Mesothelial cell of epicardium (in vitro differentiated cells): ENCODE measurements around the gene FHIT. TPM values are rescaled to one million over a fixed set of nuclear protein-coding genes. Genes with fewer than 3 reads are reported as not detected.

Experiments used
- DNase-seq, 2 experiments: peaks; one replicate each; pipeline ENCODE4 v3.0.0; 2021; ENCODE audit warnings: low spot score in 2 of 2; ENCODE audit not compliant: unreplicated experiment in 2 of 2
- H3K27ac Mint-ChIP-seq: 2 replicates; pipeline ENCODE4 v1.8.0; 2021; ENCODE audit warnings: mixed read lengths
- H3K27me3 Mint-ChIP-seq: 2 replicates; pipeline ENCODE4 v1.8.0; 2021; ENCODE audit warnings: low read depth, mixed read lengths
- H3K36me3 Mint-ChIP-seq: 2 replicates; pipeline ENCODE4 v1.8.0; 2021; ENCODE audit warnings: mixed read lengths
- H3K4me1 Mint-ChIP-seq: 2 replicates; pipeline ENCODE4 v1.8.0; 2021; ENCODE audit warnings: mixed read lengths
- H3K4me3 Mint-ChIP-seq: 2 replicates; pipeline ENCODE4 v1.8.0; 2021; ENCODE audit warnings: mild to moderate bottlenecking, moderate library complexity, mixed read lengths
- H3K9me3 Mint-ChIP-seq: 2 replicates; pipeline ENCODE4 v1.8.0; 2021; ENCODE audit warnings: mixed read lengths
- CTCF ChIP-seq: fragments of 200-600 bp; sonication (generic); IDR thresholded peaks from one replicate; pipeline ENCODE4 v1.5.0; 2021; ENCODE audit warnings: antibody characterized with exemption; ENCODE audit not compliant: unreplicated experiment
- total RNA-seq: library from RNA; stranded (reverse); gene quantifications from 3 replicates; pipeline ENCODE4 v1.2.1, GENCODE V29; 2021

Gene FHIT
- total RNA-seq, 1 donor from 2014 or later, result 10.7 TPM

GRCh38 chr3:60182697-60183096, 1068.6 kb downstream of the FHIT start:
- DNase-seq, result no peak
- Mint-ChIP-seq H3K4me3 (no peak overlapping the region), H3K36me3 (no peaks in the 10 kb centered on the region), H3K27me3 (no peaks in the 10 kb centered on the region), H3K4me1 (peaks cover 14% of the 10 kb centered on the region), H3K27ac (no peak overlapping the region), H3K9me3 (peaks cover 10% of the 10 kb centered on the region)
- peak; percentile 22 for TF ChIP-seq CTCF

- H3K36me3 Mint-ChIP-seq, result no peaks in the 10 kb centered on the region
- H3K4me1 Mint-ChIP-seq, result peaks cover 5% of the 10 kb centered on the region
- H3K27me3 Mint-ChIP-seq, result no peaks in the 10 kb centered on the region
- no peak for TF ChIP-seq CTCF
- no peak overlapping the region for H3K27ac Mint-ChIP-seq
- H3K9me3 Mint-ChIP-seq, result no peaks in the 10 kb centered on the region
- no peak for DNase-seq
- H3K4me3 Mint-ChIP-seq, result no peak overlapping the region
These were observed 1072.2 kb downstream of the FHIT start for GRCh38 chr3:60178931-60179653.

- H3K27me3 Mint-ChIP-seq, result no peaks in the 10 kb centered on the region
These were observed 1073.5 kb downstream of the FHIT start for GRCh38 chr3:60177726-60178125.

GRCh38 chr3:60176614-60177013, 1074.6 kb downstream of the FHIT start:
- H3K36me3 Mint-ChIP-seq, result no peaks in the 10 kb centered on the region
- peaks cover 5% of the 10 kb centered on the region for H3K4me1 Mint-ChIP-seq
- no peaks in the 10 kb centered on the region for H3K9me3 Mint-ChIP-seq
- no peak overlapping the region for H3K4me3 Mint-ChIP-seq
- no peak overlapping the region for H3K27ac Mint-ChIP-seq
- no peak for DNase-seq
- TF ChIP-seq CTCF, result no peak
- H3K27me3 Mint-ChIP-seq, result no peaks in the 10 kb centered on the region

More at GRCh38 chr3:60177726-60178125, 1073.5 kb downstream of the FHIT start:
- DNase-seq, result no peak
- no peak overlapping the region for H3K27ac Mint-ChIP-seq
- no peak overlapping the region for H3K4me3 Mint-ChIP-seq
- no peak for TF ChIP-seq CTCF
- H3K36me3 Mint-ChIP-seq, result no peaks in the 10 kb centered on the region
- no peaks in the 10 kb centered on the region for H3K9me3 Mint-ChIP-seq
- peaks cover 5% of the 10 kb centered on the region for H3K4me1 Mint-ChIP-seq

- H3K4me3 Mint-ChIP-seq, result no peak overlapping the region
- TF ChIP-seq CTCF, result no peak
- no peaks in the 10 kb centered on the region for H3K9me3 Mint-ChIP-seq
- peaks cover 5% of the 10 kb centered on the region for H3K4me1 Mint-ChIP-seq
- DNase-seq, result no peak
- H3K36me3 Mint-ChIP-seq, result no peaks in the 10 kb centered on the region
- no peak overlapping the region for H3K27ac Mint-ChIP-seq
- no peaks in the 10 kb centered on the region for H3K27me3 Mint-ChIP-seq
These were observed 1075.6 kb downstream of the FHIT start for GRCh38 chr3:60175680-60176079.
